Esophagus squamous epithelium (tissue), 5 donors: ENCODE results near the gene ZNF579. TPM values are rescaled to one million over a fixed set of nuclear protein-coding genes. Genes with fewer than 3 reads are reported as not detected.

Experiments used
- DNase-seq: peaks from one replicate; lab custom pipeline; 2025; lab: John Stamatoyannopoulos, UW
- H3K27ac ChIP-seq, 4 donors: fragments of 200-600 bp; sonication (generic); one replicate each; pipeline ENCODE4 v1.5.1; 2016 to 2019; ENCODE audit warnings: mild to moderate bottlenecking in 1 of 4
- H3K27me3 ChIP-seq, 4 donors: fragments of 200-600 bp; sonication (generic); 1 replicate in 3 of 4; 2 replicates in 1 of 4; pipeline versions ENCODE4 v1.5.1 to v1.6.0; 2017 to 2021; ENCODE audit warnings: antibody characterized with exemption in 1 of 4
- H3K36me3 ChIP-seq, 3 donors: fragments of 200-600 bp; sonication (generic); one replicate each; pipeline ENCODE4 v1.5.1; 2016 to 2019
- H3K4me1 ChIP-seq, 3 donors: fragments of 200-600 bp; sonication (generic); one replicate each; pipeline ENCODE4 v1.5.1; 2017 to 2019
- H3K4me3 ChIP-seq, 4 donors: fragments of 200-600 bp; sonication (generic); 1 replicate in 3 of 4; 2 replicates in 1 of 4; pipeline ENCODE4 v1.5.1; 2016 to 2019; ENCODE audit warnings: mild to moderate bottlenecking in 2 of 4, moderate library complexity in 1 of 4
- H3K9me3 ChIP-seq, 3 donors: fragments of 200-600 bp; sonication (generic); one replicate each; pipeline ENCODE4 v1.5.1; 2016 to 2019
- POLR2A ChIP-seq, 4 donors: fragments of 450-650 bp; IDR thresholded peaks; one replicate each; pipeline ENCODE4 v1.6.1; 2017; ENCODE audit warnings: antibody characterized with exemption in 4 of 4, mild to moderate bottlenecking in 4 of 4, moderate library complexity in 3 of 4
- WGBS, 2 donors: methylation state at CpG; one replicate each; pipeline ENCODE4 v1.1.5; 2018; 5-methylcytosine and 5-hydroxymethylcytosine counted together
- intact Hi-C: fragments of 100-400 bp; cut with DNase I; formaldehyde crosslinking; loops from one replicate; pipeline ENCODE4 v1.15.0; 2022
- total RNA-seq, 4 donors: library from RNA; depleted of rRNA; stranded (reverse); fragments of >200 nt; gene quantifications; one replicate each; pipeline ENCODE4 v1.1.0, GENCODE V29; 2016
- TF ChIP-seq, protein P1 (sequence below), 6 experiments: fragments of 450-650 bp in 4 of 6; fragments of 200-600 bp in 2 of 6; sonication (generic) in 2 of 6; IDR thresholded peaks; one replicate each; pipeline ENCODE4 v1.5.1; 2016 to 2019; ENCODE audit warnings: antibody characterized with exemption in 6 of 6, mild to moderate bottlenecking in 4 of 6, moderate library complexity in 4 of 6
- donor health status: DM: yes; HTN: yes; CAD: no.

The ZNF579 gene
- total RNA-seq, 4 donors from 2014 or later: 0.75 to 3.0 (median 2.2) TPM

DNA sequence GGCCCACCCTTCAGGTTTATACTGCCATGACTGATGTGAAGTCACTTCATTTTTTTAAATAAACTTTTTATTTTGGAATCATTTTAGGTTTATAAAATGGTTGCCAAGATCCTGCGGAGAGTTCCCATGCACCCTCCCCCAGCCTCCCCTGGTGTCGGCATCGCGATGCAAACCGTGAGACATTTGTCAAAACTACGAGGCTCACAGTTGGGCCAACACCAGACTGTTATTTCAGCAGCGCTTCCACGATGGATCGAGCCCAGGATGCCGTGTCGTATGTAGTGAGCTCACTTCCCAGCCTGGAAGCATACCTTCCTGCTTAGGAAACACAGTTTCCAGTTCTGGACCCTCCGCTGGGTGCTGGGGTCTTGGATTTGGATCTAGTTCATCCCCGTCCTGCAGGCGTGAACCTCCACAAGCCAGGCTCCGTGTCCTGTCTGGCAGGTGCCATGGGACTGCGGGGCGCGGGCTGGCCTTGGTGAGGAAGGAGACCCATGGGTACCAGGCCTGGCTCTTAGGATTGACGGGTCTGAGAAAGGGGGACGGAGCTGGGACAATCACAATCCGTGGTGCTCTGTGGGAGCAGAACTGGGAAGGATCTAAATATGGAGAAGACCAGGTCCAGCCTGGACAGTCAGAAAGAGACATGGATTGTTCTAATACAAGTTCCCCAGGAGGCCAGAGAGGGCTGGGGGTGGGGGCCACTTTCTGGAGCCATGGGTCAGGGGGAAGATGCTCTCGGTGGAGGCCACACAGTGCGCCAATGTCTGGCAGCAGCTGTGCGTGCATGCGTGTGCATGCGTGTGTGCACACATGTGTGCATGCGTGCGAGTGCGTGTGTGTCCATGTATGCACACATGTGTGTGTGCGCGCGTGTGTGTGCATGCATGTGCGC lies 41.3 kb downstream of the ZNF579 start:
- Histone ChIP-seq H3K4me3 (no peak overlapping the region), H3K4me1 (no peaks in the 10 kb centered on the region), H3K36me3 (no peaks in the 10 kb centered on the region), H3K27ac (no peak overlapping the region), H3K9me3 (no peaks in the 10 kb centered on the region), H3K27me3 (peaks cover 0 to 16% (median 0%) of the 10 kb centered on the region in 4 donors)
- no peak for DNase-seq
- TF ChIP-seq, protein P1, sequence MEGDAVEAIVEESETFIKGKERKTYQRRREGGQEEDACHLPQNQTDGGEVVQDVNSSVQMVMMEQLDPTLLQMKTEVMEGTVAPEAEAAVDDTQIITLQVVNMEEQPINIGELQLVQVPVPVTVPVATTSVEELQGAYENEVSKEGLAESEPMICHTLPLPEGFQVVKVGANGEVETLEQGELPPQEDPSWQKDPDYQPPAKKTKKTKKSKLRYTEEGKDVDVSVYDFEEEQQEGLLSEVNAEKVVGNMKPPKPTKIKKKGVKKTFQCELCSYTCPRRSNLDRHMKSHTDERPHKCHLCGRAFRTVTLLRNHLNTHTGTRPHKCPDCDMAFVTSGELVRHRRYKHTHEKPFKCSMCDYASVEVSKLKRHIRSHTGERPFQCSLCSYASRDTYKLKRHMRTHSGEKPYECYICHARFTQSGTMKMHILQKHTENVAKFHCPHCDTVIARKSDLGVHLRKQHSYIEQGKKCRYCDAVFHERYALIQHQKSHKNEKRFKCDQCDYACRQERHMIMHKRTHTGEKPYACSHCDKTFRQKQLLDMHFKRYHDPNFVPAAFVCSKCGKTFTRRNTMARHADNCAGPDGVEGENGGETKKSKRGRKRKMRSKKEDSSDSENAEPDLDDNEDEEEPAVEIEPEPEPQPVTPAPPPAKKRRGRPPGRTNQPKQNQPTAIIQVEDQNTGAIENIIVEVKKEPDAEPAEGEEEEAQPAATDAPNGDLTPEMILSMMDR (IDR thresholded peaks at IDR 0.05): no peak
- no peak for TF ChIP-seq POLR2A (IDR thresholded peaks at IDR 0.05)
- 72 to 77% methylated on average over 16 to 21 of the region's 33 CpGs for WGBS, 2 donors
- intact Hi-C loops: no loop called here

DNA sequence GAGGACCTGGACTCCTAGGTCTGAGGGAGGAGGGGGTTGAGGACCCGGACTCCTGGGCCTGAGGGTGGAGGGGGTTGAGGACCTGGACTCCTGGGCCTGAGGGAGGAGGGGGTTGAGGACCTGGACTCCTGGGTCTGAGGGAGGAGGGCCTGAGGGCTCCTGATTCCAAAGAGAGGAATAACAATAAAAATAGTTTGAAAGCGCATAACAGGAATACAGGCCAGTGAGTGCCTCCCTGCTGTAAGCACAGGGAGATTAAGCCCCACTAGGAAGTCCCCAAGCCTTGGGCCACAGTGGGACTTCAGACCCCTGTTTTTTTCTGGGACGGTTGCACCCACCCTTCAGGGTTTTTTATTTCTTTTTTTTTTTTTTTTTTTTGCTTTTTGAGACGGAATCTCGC lies 42.5 kb downstream of the ZNF579 start:
- 75 to 84% methylated on average over 4 of the region's 5 CpGs for WGBS, 2 donors
- intact Hi-C loops: no loop called here
- Histone ChIP-seq H3K9me3 (no peaks in the 10 kb centered on the region), H3K27me3 (peaks cover 0 to 10% (median 0%) of the 10 kb centered on the region in 4 donors), H3K4me3 (no peak overlapping the region), H3K27ac (no peak overlapping the region), H3K4me1 (no peaks in the 10 kb centered on the region), H3K36me3 (no peaks in the 10 kb centered on the region)
- DNase-seq: no peak
- no peak for TF ChIP-seq POLR2A (IDR thresholded peaks at IDR 0.05)
- TF ChIP-seq, protein P1 (IDR thresholded peaks at IDR 0.05): no peak

DNA sequence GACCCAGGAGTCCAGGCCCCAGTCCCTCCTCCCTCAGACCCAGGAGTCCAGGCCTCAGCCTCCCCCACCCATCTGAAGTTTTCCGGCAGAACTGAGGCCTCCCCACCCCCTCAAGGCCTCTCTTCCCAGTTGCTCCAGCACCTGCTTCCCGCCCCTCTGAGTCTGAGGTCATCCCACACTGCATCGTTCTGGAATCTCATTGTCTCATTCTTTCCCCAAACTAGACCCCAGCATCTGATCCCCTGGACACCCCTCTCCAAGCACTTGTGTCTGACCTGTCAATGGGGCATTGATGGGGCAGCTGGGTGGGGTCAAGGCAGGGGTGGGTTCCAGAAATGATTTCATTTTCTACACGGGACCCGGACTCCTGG lies 42.9 kb downstream of the ZNF579 start:
- Histone ChIP-seq H3K9me3 (no peaks in the 10 kb centered on the region), H3K4me3 (no peak overlapping the region), H3K4me1 (no peaks in the 10 kb centered on the region), H3K36me3 (no peaks in the 10 kb centered on the region), H3K27ac (no peak overlapping the region), H3K27me3 (peaks cover 0 to 10% (median 0%) of the 10 kb centered on the region in 4 donors)
- DNase-seq: no peak
- intact Hi-C loops: no loop called here
- WGBS, 2 donors: 14 to 66% methylated on average over 1 to 3 of the region's 5 CpGs
- TF ChIP-seq POLR2A (IDR thresholded peaks at IDR 0.05): no peak
- TF ChIP-seq, protein P1 (IDR thresholded peaks at IDR 0.05): no peak

DNA sequence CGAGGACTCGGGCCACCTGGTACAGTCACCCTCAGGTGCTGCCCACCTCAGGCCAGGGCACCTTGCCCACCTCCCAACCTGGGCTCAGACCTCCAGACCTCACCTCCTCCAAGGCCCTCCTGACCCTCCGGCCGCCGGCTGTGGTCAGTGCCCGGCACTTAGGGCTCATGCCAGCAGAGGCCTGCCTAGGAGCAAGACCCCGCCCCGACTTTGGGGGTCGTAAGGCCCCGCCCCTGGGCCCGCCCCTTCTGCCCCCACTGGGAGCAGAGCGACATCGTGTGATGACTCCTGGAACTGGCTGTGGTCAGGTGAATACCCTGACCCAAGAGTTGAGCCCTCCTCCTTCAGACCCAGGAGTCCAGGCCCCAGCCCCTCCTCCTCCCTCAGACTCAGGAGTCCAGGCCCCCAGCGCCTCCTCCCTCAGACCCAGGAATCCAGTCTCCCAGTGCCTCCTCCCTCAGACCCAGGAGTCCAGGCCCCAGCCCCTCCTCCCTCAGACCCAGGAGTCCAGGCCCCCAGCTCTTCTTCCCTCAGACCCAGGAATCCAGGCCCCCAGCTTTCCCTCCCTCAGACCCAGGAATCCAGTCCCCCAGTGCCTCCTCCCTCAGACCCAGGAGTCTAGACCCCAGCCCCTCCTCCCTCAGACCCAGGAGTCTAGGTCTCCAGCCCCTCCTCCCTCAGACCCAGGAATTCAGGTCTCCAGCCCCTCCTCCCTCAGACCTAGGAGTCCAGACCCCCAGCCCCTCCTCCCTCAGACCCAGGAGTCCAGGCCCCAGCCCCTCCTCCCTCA lies 43.5 kb downstream of the ZNF579 start, which contains the start of gene SBK2:
TSS of gene SBK2 (minus strand) at position 183 of the 790 bp plus-strand sequence. CDS start 839 bp downstream, outside the sequence.
- H3K27me3 ChIP-seq: peaks cover 0 to 10% (median 0%) of the 10 kb centered on the region in 4 donors
- no peak for DNase-seq

More for the DNA sequence above, 43.5 kb downstream of the ZNF579 start, which contains the start of gene SBK2:
- intact Hi-C loops: no loop called here
- WGBS, 2 donors: 63 to 100% methylated on average over 2 of the region's 14 CpGs
- TF ChIP-seq, protein P1 (IDR thresholded peaks at IDR 0.05): no peak
- TF ChIP-seq POLR2A (IDR thresholded peaks at IDR 0.05): no peak
- Histone ChIP-seq H3K4me3 (no peak within 1 kb of the TSS), H3K27ac (no peak within 1 kb of the TSS), H3K9me3 (no peaks in the 10 kb centered on the region), H3K36me3 (no peaks in the 10 kb centered on the region), H3K4me1 (no peaks in the 10 kb centered on the region)
